ENCODE results near the gene RBBP8NL. TPM values are rescaled to one million over a fixed set of nuclear protein-coding genes. Genes with fewer than 3 reads are reported as not detected.
"Not testable (repeated sequence)": the region's sequence is repeated elsewhere in the genome, so short reads cannot be mapped to it uniquely, and the experiment has no call there.

Gene RBBP8NL
- total RNA-seq, 6 experiments from 2014 or later, result not detected

GRCh38 chr20:62429455-62430310 lies 2.3 kb upstream of the RBBP8NL start:
- no peak overlapping the region for H3K4me3 Mint-ChIP-seq
- H3K4me1 Mint-ChIP-seq (ENCODE audit: low read depth), result no peaks in the 10 kb centered on the region
- no peak overlapping the region for H3K27ac Mint-ChIP-seq
- H3K9me3 Mint-ChIP-seq, result no peaks in the 10 kb centered on the region
- no peak for DNase-seq
- no peaks in the 10 kb centered on the region for H3K36me3 Mint-ChIP-seq (ENCODE audit: low read depth)
- peaks cover 52% of the 10 kb centered on the region for H3K27me3 Mint-ChIP-seq (ENCODE audit: insufficient read depth)
- no peak for TF ChIP-seq CTCF (IDR thresholded peaks at IDR 0.05)

- peaks cover 45% of the 10 kb centered on the region for H3K27me3 Mint-ChIP-seq (ENCODE audit: insufficient read depth)
- no peak overlapping the region for H3K27ac Mint-ChIP-seq
- H3K36me3 Mint-ChIP-seq (ENCODE audit: low read depth), result no peaks in the 10 kb centered on the region
- DNase-seq, result no peak
- H3K4me1 Mint-ChIP-seq (ENCODE audit: low read depth), result no peaks in the 10 kb centered on the region
- H3K9me3 Mint-ChIP-seq, result no peaks in the 10 kb centered on the region
- H3K4me3 Mint-ChIP-seq, result no peak overlapping the region
- no peak for TF ChIP-seq CTCF (IDR thresholded peaks at IDR 0.05)
These were observed 1.3 kb upstream of the RBBP8NL start for GRCh38 chr20:62428396-62429295.

- no peak for TF ChIP-seq CTCF (IDR thresholded peaks at IDR 0.05)
These were observed 648 bp upstream of the RBBP8NL start for GRCh38 chr20:62428002-62428372.

GRCh38 chr20:62426699-62427131 lies 624 bp downstream of the RBBP8NL start:
- H3K4me1 Mint-ChIP-seq (ENCODE audit: low read depth), result no peaks in the 10 kb centered on the region
- no peak for TF ChIP-seq CTCF (IDR thresholded peaks at IDR 0.05)
- DNase-seq, result no peak

More at GRCh38 chr20:62428002-62428372, 648 bp upstream of the RBBP8NL start:
- H3K4me3 Mint-ChIP-seq, result no peak overlapping the region
- H3K4me1 Mint-ChIP-seq (ENCODE audit: low read depth), result no peaks in the 10 kb centered on the region
- no peaks in the 10 kb centered on the region for H3K36me3 Mint-ChIP-seq (ENCODE audit: low read depth)
- peaks cover 38% of the 10 kb centered on the region for H3K27me3 Mint-ChIP-seq (ENCODE audit: insufficient read depth)
- DNase-seq, result no peak
- no peak overlapping the region for H3K27ac Mint-ChIP-seq
- H3K9me3 Mint-ChIP-seq, result no peaks in the 10 kb centered on the region

GRCh38 chr20:62426059-62426348 lies 1.3 kb downstream of the RBBP8NL start:
- H3K36me3 Mint-ChIP-seq (ENCODE audit: low read depth), result not testable (repeated sequence)

More at GRCh38 chr20:62426699-62427131, 624 bp downstream of the RBBP8NL start:
- Mint-ChIP-seq H3K36me3 (ENCODE audit: low read depth) (no peaks in the 10 kb centered on the region), H3K4me3 (no peak overlapping the region), H3K9me3 (no peaks in the 10 kb centered on the region), H3K27ac (no peak overlapping the region), H3K27me3 (ENCODE audit: insufficient read depth) (peaks cover 28% of the 10 kb centered on the region)

More at GRCh38 chr20:62426059-62426348, 1.3 kb downstream of the RBBP8NL start:
- not testable (repeated sequence) for H3K9me3 Mint-ChIP-seq; H3K4me3 Mint-ChIP-seq; DNase-seq; H3K4me1 Mint-ChIP-seq (ENCODE audit: low read depth); H3K27ac Mint-ChIP-seq
- peaks cover 23% of the 10 kb centered on the region for H3K27me3 Mint-ChIP-seq (ENCODE audit: insufficient read depth)
